Activated T-cell treated with anti-CD3 and anti-CD28 coated beads, Interleukin-2, amount 50 U/mL, for 4 hours (primary cell): ENCODE results near the gene CKS2. TPM values are rescaled to one million over a fixed set of nuclear protein-coding genes. Genes with fewer than 3 reads are reported as not detected.
A peak's percentile ranks its signal among the peaks of the same experiment; 100 is the strongest.

Source experiments
- ATAC-seq, 2 donors: fragments of 200-7000 bp; cut with Tn5 transposase; one replicate each; pipeline ENCODE4 v1.10.0; 2021
- DNase-seq: peaks from one replicate; pipeline ENCODE4 v3.0.0-alpha.2; 2020
- H3K27me3 Mint-ChIP-seq: one replicate; pipeline ENCODE4 v1.8.0; 2021; ENCODE audit warnings: low read depth, mixed read lengths
- H3K36me3 Mint-ChIP-seq: one replicate; pipeline ENCODE4 v1.8.0; 2022; ENCODE audit warnings: mixed read lengths; ENCODE audit not compliant: insufficient read depth
- H3K4me1 Mint-ChIP-seq: one replicate; pipeline ENCODE4 v1.8.0; 2021; ENCODE audit warnings: low read depth, mixed read lengths
- H3K4me3 Mint-ChIP-seq: one replicate; pipeline ENCODE4 v1.8.0; 2021; ENCODE audit warnings: mild to moderate bottlenecking, moderate library complexity, mixed read lengths
- H3K9me3 Mint-ChIP-seq: one replicate; pipeline ENCODE4 v1.8.0; 2021; ENCODE audit warnings: mixed read lengths
- total RNA-seq, 3 donors: library from RNA; stranded (reverse); gene quantifications; one replicate each; pipeline ENCODE4 v1.2.1, GENCODE V29; 2021

Gene CKS2
- total RNA-seq, 3 donors from 2014 or later = 121 to 140 (median 139) TPM

- no peaks in the 10 kb centered on the region for H3K27me3 Mint-ChIP-seq
- H3K9me3 Mint-ChIP-seq = no peaks in the 10 kb centered on the region
- H3K4me3 Mint-ChIP-seq = no peak overlapping the region
- H3K4me1 Mint-ChIP-seq = peaks cover 31% of the 10 kb centered on the region
- DNase-seq (no peak), ATAC-seq (no peak)
- H3K36me3 Mint-ChIP-seq = peaks cover 69% of the 10 kb centered on the region
These were observed 40.1 kb downstream of the CKS2 start for GRCh38 chr9:89350988-89351557.

GRCh38 chr9:89351584-89352300, 40.7 kb downstream of the CKS2 start:
- Mint-ChIP-seq H3K9me3 (no peaks in the 10 kb centered on the region), H3K36me3 (peaks cover 69% of the 10 kb centered on the region), H3K27me3 (no peaks in the 10 kb centered on the region), H3K4me3 (no peak overlapping the region), H3K4me1 (peaks cover 31% of the 10 kb centered on the region)
- no peak for ATAC-seq
- DNase-seq = no peak

GRCh38 chr9:89352451-89352850, 41.5 kb downstream of the CKS2 start:
- ATAC-seq (no peak), DNase-seq (no peak)
- Mint-ChIP-seq H3K9me3 (no peaks in the 10 kb centered on the region), H3K36me3 (peaks cover 63% of the 10 kb centered on the region), H3K4me3 (peak overlapping the region; percentile 35), H3K27me3 (no peaks in the 10 kb centered on the region), H3K4me1 (peaks cover 33% of the 10 kb centered on the region)

- no peak for ATAC-seq
- H3K4me1 Mint-ChIP-seq = peaks cover 33% of the 10 kb centered on the region
These were observed 42.1 kb downstream of the CKS2 start for GRCh38 chr9:89352874-89353649.

GRCh38 chr9:89353989-89354388, 43.0 kb downstream of the CKS2 start:
- DNase-seq (no peak), ATAC-seq (peak; percentile 31 to 40)
- H3K9me3 Mint-ChIP-seq = no peaks in the 10 kb centered on the region
- no peaks in the 10 kb centered on the region for H3K27me3 Mint-ChIP-seq
- peaks cover 59% of the 10 kb centered on the region for H3K36me3 Mint-ChIP-seq
- H3K4me3 Mint-ChIP-seq = no peak overlapping the region
- peaks cover 33% of the 10 kb centered on the region for H3K4me1 Mint-ChIP-seq

More at GRCh38 chr9:89352874-89353649, 42.1 kb downstream of the CKS2 start:
- Mint-ChIP-seq H3K4me3 (no peak overlapping the region), H3K27me3 (no peaks in the 10 kb centered on the region), H3K36me3 (peaks cover 63% of the 10 kb centered on the region), H3K9me3 (no peaks in the 10 kb centered on the region)
- no peak for DNase-seq

- H3K27me3 Mint-ChIP-seq = no peaks in the 10 kb centered on the region
- H3K36me3 Mint-ChIP-seq = peaks cover 57% of the 10 kb centered on the region
These were observed 43.5 kb downstream of the CKS2 start for GRCh38 chr9:89354471-89354870.

GRCh38 chr9:89356782-89357181, 45.8 kb downstream of the CKS2 start:
- H3K4me1 Mint-ChIP-seq = peaks cover 25% of the 10 kb centered on the region
- no peak for DNase-seq
- no peak for ATAC-seq
- no peak overlapping the region for H3K4me3 Mint-ChIP-seq
- H3K27me3 Mint-ChIP-seq = no peaks in the 10 kb centered on the region
- H3K9me3 Mint-ChIP-seq = no peaks in the 10 kb centered on the region
- H3K36me3 Mint-ChIP-seq = peaks cover 57% of the 10 kb centered on the region

More at GRCh38 chr9:89354471-89354870, 43.5 kb downstream of the CKS2 start:
- H3K4me1 Mint-ChIP-seq = peaks cover 33% of the 10 kb centered on the region
- H3K4me3 Mint-ChIP-seq = no peak overlapping the region
- DNase-seq (no peak), ATAC-seq (peak in 1 of 2 donors; percentile 19)
- no peaks in the 10 kb centered on the region for H3K9me3 Mint-ChIP-seq

- ATAC-seq = no peak
- DNase-seq = no peak
- H3K4me3 Mint-ChIP-seq = no peak overlapping the region
- no peaks in the 10 kb centered on the region for H3K27me3 Mint-ChIP-seq
- H3K4me1 Mint-ChIP-seq = peaks cover 17% of the 10 kb centered on the region
- peaks cover 53% of the 10 kb centered on the region for H3K36me3 Mint-ChIP-seq
- no peaks in the 10 kb centered on the region for H3K9me3 Mint-ChIP-seq
These were observed 46.6 kb downstream of the CKS2 start for GRCh38 chr9:89357331-89358197.

- Mint-ChIP-seq H3K4me1 (peaks cover 10% of the 10 kb centered on the region), H3K4me3 (no peak overlapping the region), H3K9me3 (no peaks in the 10 kb centered on the region), H3K27me3 (no peaks in the 10 kb centered on the region), H3K36me3 (peaks cover 53% of the 10 kb centered on the region)
- DNase-seq (no peak), ATAC-seq (no peak)
These were observed 47.5 kb downstream of the CKS2 start for GRCh38 chr9:89358376-89358916.

GRCh38 chr9:89358985-89359384, 48.0 kb downstream of the CKS2 start:
- Mint-ChIP-seq H3K4me1 (peaks cover 5% of the 10 kb centered on the region), H3K36me3 (peaks cover 47% of the 10 kb centered on the region), H3K27me3 (no peaks in the 10 kb centered on the region), H3K4me3 (no peak overlapping the region), H3K9me3 (no peaks in the 10 kb centered on the region)
- ATAC-seq (no peak), DNase-seq (no peak)

GRCh38 chr9:89359751-89360261, 48.8 kb downstream of the CKS2 start:
- Mint-ChIP-seq H3K27me3 (no peaks in the 10 kb centered on the region), H3K9me3 (no peaks in the 10 kb centered on the region), H3K36me3 (peaks cover 45% of the 10 kb centered on the region), H3K4me3 (no peak overlapping the region), H3K4me1 (peaks cover 3% of the 10 kb centered on the region)
- ATAC-seq (no peak), DNase-seq (no peak)

- ATAC-seq = no peak
- H3K36me3 Mint-ChIP-seq = peaks cover 43% of the 10 kb centered on the region
- H3K27me3 Mint-ChIP-seq = no peaks in the 10 kb centered on the region
- no peaks in the 10 kb centered on the region for H3K9me3 Mint-ChIP-seq
- H3K4me1 Mint-ChIP-seq = peaks cover 3% of the 10 kb centered on the region
- no peak for DNase-seq
- H3K4me3 Mint-ChIP-seq = no peak overlapping the region
These were observed 49.5 kb downstream of the CKS2 start for GRCh38 chr9:89360465-89360864.

GRCh38 chr9:89361031-89361430, 50.0 kb downstream of the CKS2 start:
- peaks cover 40% of the 10 kb centered on the region for H3K36me3 Mint-ChIP-seq
- no peaks in the 10 kb centered on the region for H3K9me3 Mint-ChIP-seq
- DNase-seq (no peak), ATAC-seq (no peak)
- peaks cover 3% of the 10 kb centered on the region for H3K4me1 Mint-ChIP-seq
- no peaks in the 10 kb centered on the region for H3K27me3 Mint-ChIP-seq
- no peak overlapping the region for H3K4me3 Mint-ChIP-seq
